Measurements from ENCODE around the gene SETD5. TPM values are rescaled to one million over a fixed set of nuclear protein-coding genes. Genes with fewer than 3 reads are reported as not detected.
A peak's percentile ranks its signal among the peaks of the same experiment; 100 is the strongest.

The SETD5 gene
- total RNA-seq, 1 experiment from 2014 or later, result 279 TPM

DNA sequence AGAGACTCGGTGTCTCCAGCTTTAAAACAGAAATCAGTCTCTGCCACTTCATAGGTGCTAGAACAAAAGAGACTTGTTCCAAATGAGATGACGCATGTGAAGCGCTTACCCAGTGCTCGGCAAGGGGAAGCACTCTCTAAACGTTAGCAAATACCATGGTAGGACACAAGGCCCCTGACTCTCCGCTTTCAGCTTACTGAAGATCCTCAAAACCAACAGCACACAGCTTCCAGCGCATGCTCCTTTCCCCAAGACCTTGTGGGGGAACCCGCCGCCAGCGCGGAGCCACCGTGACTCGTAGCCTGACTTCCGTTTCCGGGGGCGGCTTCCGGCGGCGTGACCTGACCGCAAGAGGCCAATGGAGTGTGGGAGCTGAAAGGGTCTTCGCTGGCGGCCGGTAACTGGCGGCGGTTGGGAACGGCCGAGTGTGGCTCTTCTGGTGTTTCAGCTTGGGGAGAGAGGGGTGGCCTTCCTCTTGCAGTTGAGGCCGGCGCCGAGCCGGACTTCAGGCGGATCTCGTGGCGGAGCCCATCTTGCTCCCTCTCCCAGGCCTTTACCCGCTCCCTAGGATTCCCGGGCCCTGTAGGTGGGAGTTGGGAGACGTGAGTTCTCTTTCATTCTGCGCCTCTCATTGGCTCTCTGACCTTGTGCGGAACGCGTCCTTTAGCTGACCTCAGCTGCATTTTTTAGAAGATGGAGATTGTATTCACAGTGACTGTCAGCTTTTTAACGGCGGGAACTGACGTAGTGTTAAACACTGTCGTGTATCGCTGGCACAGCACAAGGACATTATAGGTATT, 34.5 kb upstream of the SETD5 start, which contains the start of gene THUMPD3 (continued):
- TF ChIP-seq ZNF396 (CRISPR knock-in tag; IDR thresholded peaks at IDR 0.05; ENCODE audit: borderline replicate concordance) (no peak), NFYB (CRISPR knock-in tag; conservative IDR thresholded peaks at IDR 0.05; ENCODE audit: low read depth) (peak; percentile 38; the same call in 1 of the 2 replicates), ZNF317 (CRISPR knock-in tag; IDR thresholded peaks at IDR 0.05; ENCODE audit: borderline replicate concordance, low read depth) (no peak), ZNF263 (CRISPR knock-in tag; IDR thresholded peaks at IDR 0.05; ENCODE audit: low read depth) (no peak), TEAD4 (CRISPR knock-in tag; IDR thresholded peaks at IDR 0.05) (peak; percentile 68; the same call in 1 of the 2 replicates), NFATC4 (CRISPR knock-in tag; IDR thresholded peaks at IDR 0.05) (no peak), IRF1 (CRISPR knock-in tag; IDR thresholded peaks at IDR 0.05) (peak; percentile 92; the same call in 1 of the 2 replicates), TEAD1 (CRISPR knock-in tag; IDR thresholded peaks at IDR 0.05) (peak; percentile 92), CBFB (CRISPR knock-in tag; IDR thresholded peaks at IDR 0.05; ENCODE audit: low read depth) (no peak), IRF2 (CRISPR knock-in tag; IDR thresholded peaks at IDR 0.05; ENCODE audit: borderline replicate concordance, low read depth) (no peak), ZNF423 (CRISPR knock-in tag; IDR thresholded peaks at IDR 0.05) (no peak), ZNF281 (CRISPR knock-in tag; IDR thresholded peaks at IDR 0.05) (peak; percentile 83; the same call in 1 of the 2 replicates), ZNF416 (CRISPR knock-in tag; IDR thresholded peaks at IDR 0.05) (no peak), FOXP1 (CRISPR knock-in tag; IDR thresholded peaks at IDR 0.05; ENCODE audit: borderline replicate concordance) (peak; percentile 94), MYBL2 (CRISPR knock-in tag; IDR thresholded peaks at IDR 0.05) (peak; percentile 92), NR2C2 (CRISPR knock-in tag; IDR thresholded peaks at IDR 0.05) (peak; percentile 59; the same call in 1 of the 2 replicates), RELA (CRISPR knock-in tag; IDR thresholded peaks at IDR 0.05; ENCODE audit: borderline replicate concordance) (no peak), JAZF1 (CRISPR knock-in tag; IDR thresholded peaks at IDR 0.05) (no peak), JUN (CRISPR knock-in tag; IDR thresholded peaks at IDR 0.05) (no peak)
- TF ChIP-seq, protein P1, sequence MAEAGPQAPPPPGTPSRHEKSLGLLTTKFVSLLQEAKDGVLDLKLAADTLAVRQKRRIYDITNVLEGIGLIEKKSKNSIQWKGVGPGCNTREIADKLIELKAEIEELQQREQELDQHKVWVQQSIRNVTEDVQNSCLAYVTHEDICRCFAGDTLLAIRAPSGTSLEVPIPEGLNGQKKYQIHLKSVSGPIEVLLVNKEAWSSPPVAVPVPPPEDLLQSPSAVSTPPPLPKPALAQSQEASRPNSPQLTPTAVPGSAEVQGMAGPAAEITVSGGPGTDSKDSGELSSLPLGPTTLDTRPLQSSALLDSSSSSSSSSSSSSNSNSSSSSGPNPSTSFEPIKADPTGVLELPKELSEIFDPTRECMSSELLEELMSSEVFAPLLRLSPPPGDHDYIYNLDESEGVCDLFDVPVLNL (CRISPR knock-in tag; IDR thresholded peaks at IDR 0.05; ENCODE audit: borderline replicate concordance, low read depth), result no peak
- TF ChIP-seq, protein P2, sequence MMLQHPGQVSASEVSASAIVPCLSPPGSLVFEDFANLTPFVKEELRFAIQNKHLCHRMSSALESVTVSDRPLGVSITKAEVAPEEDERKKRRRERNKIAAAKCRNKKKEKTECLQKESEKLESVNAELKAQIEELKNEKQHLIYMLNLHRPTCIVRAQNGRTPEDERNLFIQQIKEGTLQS (CRISPR knock-in tag; conservative IDR thresholded peaks at IDR 0.05), result no peak
- TF ChIP-seq, protein P3, sequence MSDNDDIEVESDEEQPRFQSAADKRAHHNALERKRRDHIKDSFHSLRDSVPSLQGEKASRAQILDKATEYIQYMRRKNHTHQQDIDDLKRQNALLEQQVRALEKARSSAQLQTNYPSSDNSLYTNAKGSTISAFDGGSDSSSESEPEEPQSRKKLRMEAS (CRISPR knock-in tag; IDR thresholded peaks at IDR 0.05), result peak; percentile 97
- TF ChIP-seq, protein P4, sequence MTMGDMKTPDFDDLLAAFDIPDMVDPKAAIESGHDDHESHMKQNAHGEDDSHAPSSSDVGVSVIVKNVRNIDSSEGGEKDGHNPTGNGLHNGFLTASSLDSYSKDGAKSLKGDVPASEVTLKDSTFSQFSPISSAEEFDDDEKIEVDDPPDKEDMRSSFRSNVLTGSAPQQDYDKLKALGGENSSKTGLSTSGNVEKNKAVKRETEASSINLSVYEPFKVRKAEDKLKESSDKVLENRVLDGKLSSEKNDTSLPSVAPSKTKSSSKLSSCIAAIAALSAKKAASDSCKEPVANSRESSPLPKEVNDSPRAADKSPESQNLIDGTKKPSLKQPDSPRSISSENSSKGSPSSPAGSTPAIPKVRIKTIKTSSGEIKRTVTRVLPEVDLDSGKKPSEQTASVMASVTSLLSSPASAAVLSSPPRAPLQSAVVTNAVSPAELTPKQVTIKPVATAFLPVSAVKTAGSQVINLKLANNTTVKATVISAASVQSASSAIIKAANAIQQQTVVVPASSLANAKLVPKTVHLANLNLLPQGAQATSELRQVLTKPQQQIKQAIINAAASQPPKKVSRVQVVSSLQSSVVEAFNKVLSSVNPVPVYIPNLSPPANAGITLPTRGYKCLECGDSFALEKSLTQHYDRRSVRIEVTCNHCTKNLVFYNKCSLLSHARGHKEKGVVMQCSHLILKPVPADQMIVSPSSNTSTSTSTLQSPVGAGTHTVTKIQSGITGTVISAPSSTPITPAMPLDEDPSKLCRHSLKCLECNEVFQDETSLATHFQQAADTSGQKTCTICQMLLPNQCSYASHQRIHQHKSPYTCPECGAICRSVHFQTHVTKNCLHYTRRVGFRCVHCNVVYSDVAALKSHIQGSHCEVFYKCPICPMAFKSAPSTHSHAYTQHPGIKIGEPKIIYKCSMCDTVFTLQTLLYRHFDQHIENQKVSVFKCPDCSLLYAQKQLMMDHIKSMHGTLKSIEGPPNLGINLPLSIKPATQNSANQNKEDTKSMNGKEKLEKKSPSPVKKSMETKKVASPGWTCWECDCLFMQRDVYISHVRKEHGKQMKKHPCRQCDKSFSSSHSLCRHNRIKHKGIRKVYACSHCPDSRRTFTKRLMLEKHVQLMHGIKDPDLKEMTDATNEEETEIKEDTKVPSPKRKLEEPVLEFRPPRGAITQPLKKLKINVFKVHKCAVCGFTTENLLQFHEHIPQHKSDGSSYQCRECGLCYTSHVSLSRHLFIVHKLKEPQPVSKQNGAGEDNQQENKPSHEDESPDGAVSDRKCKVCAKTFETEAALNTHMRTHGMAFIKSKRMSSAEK (CRISPR knock-in tag; IDR thresholded peaks at IDR 0.05; ENCODE audit: borderline replicate concordance), result no peak
- TF ChIP-seq, protein P5, sequence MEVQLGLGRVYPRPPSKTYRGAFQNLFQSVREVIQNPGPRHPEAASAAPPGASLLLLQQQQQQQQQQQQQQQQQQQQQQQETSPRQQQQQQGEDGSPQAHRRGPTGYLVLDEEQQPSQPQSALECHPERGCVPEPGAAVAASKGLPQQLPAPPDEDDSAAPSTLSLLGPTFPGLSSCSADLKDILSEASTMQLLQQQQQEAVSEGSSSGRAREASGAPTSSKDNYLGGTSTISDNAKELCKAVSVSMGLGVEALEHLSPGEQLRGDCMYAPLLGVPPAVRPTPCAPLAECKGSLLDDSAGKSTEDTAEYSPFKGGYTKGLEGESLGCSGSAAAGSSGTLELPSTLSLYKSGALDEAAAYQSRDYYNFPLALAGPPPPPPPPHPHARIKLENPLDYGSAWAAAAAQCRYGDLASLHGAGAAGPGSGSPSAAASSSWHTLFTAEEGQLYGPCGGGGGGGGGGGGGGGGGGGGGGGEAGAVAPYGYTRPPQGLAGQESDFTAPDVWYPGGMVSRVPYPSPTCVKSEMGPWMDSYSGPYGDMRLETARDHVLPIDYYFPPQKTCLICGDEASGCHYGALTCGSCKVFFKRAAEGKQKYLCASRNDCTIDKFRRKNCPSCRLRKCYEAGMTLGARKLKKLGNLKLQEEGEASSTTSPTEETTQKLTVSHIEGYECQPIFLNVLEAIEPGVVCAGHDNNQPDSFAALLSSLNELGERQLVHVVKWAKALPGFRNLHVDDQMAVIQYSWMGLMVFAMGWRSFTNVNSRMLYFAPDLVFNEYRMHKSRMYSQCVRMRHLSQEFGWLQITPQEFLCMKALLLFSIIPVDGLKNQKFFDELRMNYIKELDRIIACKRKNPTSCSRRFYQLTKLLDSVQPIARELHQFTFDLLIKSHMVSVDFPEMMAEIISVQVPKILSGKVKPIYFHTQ (CRISPR knock-in tag; IDR thresholded peaks at IDR 0.05), result no peak; the same call in 1 of the 2 replicates
